GM12892 (cell line): Measurements from ENCODE around the gene TBL1XR1.

ENCODE experiments used
- POLR2A ChIP-seq: IDR thresholded peaks from 2 replicates; pipeline ENCODE4 v1.6.1; 2011; ENCODE audit warnings: low read depth, low read length, control low read depth
- POLR2AphosphoS5 ChIP-seq: IDR thresholded peaks from 2 replicates; pipeline ENCODE4 v1.6.1; 2011; ENCODE audit warnings: low read depth, low read length, control low read depth
- TAF1 ChIP-seq: IDR thresholded peaks from 2 replicates; pipeline ENCODE4 v1.6.1; 2011; ENCODE audit warnings: low read depth, mild to moderate bottlenecking, control low read depth, low read length, borderline replicate concordance

- TF ChIP-seq POLR2A (no peak), POLR2AphosphoS5 (no peak), TAF1 (no peak)
Observed at GRCh38 chr3:177085794-177086193, 111.5 kb downstream of the TBL1XR1 start.
